IPS DF 19.7 (cell line): ENCODE data around the gene RGSL1.

ENCODE experiments used
- DNase-seq: peaks from one replicate; pipeline ENCODE4 v3.0.0-alpha.2; 2013; ENCODE audit warnings: low read depth, low spot score

The RGSL1 gene

GRCh38 chr1:182450087-182450486, at the start of gene RGSL1:
Gene RGSL1, plus strand, starts transcription at chr1:182450146. Its CDS starts 20 bp downstream, at chr1:182450166.
- DNase-seq, result no peak

- DNase-seq, result no peak
Observed at GRCh38 chr1:182400567-182400966, 49.4 kb upstream of the RGSL1 start, which contains the start of gene TEDDM1. Gene TEDDM1, minus strand, starts transcription at chr1:182400667. Its CDS starts 182 bp downstream, at chr1:182400485.

GRCh38 chr1:182404781-182405180, 45.2 kb upstream of the RGSL1 start:
- no peak for DNase-seq

- DNase-seq, result no peak
Observed at GRCh38 chr1:182405578-182405977, 44.4 kb upstream of the RGSL1 start.

- DNase-seq, result no peak
Observed at GRCh38 chr1:182406012-182406411, 43.9 kb upstream of the RGSL1 start.

GRCh38 chr1:182407724-182408123, 42.2 kb upstream of the RGSL1 start:
- no peak for DNase-seq

- no peak for DNase-seq
Observed at GRCh38 chr1:182408435-182409075, 41.4 kb upstream of the RGSL1 start.

- no peak for DNase-seq
Observed at GRCh38 chr1:182410138-182410537, 39.8 kb upstream of the RGSL1 start.

- no peak for DNase-seq
Observed at GRCh38 chr1:182410620-182411273, 39.2 kb upstream of the RGSL1 start.

GRCh38 chr1:182413486-182413885, 36.5 kb upstream of the RGSL1 start:
- DNase-seq, result no peak

- no peak for DNase-seq
Observed at GRCh38 chr1:182413969-182414368, 36.0 kb upstream of the RGSL1 start.

- no peak for DNase-seq
Observed at GRCh38 chr1:182415789-182416188, 34.2 kb upstream of the RGSL1 start.

- no peak for DNase-seq
Observed at GRCh38 chr1:182426442-182427430, 23.2 kb upstream of the RGSL1 start.

GRCh38 chr1:182428043-182428442, 21.9 kb upstream of the RGSL1 start:
- DNase-seq, result no peak

GRCh38 chr1:182430263-182431068, 19.5 kb upstream of the RGSL1 start:
- DNase-seq, result no peak

- no peak for DNase-seq
Observed at GRCh38 chr1:182431278-182431677, 18.7 kb upstream of the RGSL1 start.

GRCh38 chr1:182433580-182433979, 16.4 kb upstream of the RGSL1 start:
- DNase-seq, result no peak

- DNase-seq, result no peak
Observed at GRCh38 chr1:182438326-182438725, 11.6 kb upstream of the RGSL1 start.

GRCh38 chr1:182441719-182442118, 8.2 kb upstream of the RGSL1 start:
- no peak for DNase-seq

GRCh38 chr1:182442333-182442732, 7.6 kb upstream of the RGSL1 start:
- no peak for DNase-seq

GRCh38 chr1:182444497-182444896, 5.4 kb upstream of the RGSL1 start:
- no peak for DNase-seq
